ENCODE results near the gene PIBF1.

PIBF1 gene

GRCh38 chr13:73057284-73058063 is 275.5 kb downstream of the PIBF1 start:
- no peak for DNase-seq (ENCODE audit: low read depth)
- H3K4me3 ChIP-seq (replicated peaks; ENCODE audit: low read depth, low read length) = no peak overlapping the region
- TF ChIP-seq, protein P1, sequence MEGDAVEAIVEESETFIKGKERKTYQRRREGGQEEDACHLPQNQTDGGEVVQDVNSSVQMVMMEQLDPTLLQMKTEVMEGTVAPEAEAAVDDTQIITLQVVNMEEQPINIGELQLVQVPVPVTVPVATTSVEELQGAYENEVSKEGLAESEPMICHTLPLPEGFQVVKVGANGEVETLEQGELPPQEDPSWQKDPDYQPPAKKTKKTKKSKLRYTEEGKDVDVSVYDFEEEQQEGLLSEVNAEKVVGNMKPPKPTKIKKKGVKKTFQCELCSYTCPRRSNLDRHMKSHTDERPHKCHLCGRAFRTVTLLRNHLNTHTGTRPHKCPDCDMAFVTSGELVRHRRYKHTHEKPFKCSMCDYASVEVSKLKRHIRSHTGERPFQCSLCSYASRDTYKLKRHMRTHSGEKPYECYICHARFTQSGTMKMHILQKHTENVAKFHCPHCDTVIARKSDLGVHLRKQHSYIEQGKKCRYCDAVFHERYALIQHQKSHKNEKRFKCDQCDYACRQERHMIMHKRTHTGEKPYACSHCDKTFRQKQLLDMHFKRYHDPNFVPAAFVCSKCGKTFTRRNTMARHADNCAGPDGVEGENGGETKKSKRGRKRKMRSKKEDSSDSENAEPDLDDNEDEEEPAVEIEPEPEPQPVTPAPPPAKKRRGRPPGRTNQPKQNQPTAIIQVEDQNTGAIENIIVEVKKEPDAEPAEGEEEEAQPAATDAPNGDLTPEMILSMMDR (IDR thresholded peaks at IDR 0.05; ENCODE audit: low read length, missing control alignments) = no peak

GRCh38 chr13:73058064-73058313 is 276.1 kb downstream of the PIBF1 start:
- peak overlapping the region; percentile 67 for H3K4me3 ChIP-seq (replicated peaks; ENCODE audit: low read depth, low read length)
- DNase-seq (ENCODE audit: low read depth) = no peak
- TF ChIP-seq, protein P1 (IDR thresholded peaks at IDR 0.05; ENCODE audit: low read length, missing control alignments) = no peak

GRCh38 chr13:73058432-73058735 is 276.5 kb downstream of the PIBF1 start:
- no peak for DNase-seq (ENCODE audit: low read depth)
- TF ChIP-seq, protein P1 (IDR thresholded peaks at IDR 0.05; ENCODE audit: low read length, missing control alignments) = no peak
- peak overlapping the region; percentile 67 for H3K4me3 ChIP-seq (replicated peaks; ENCODE audit: low read depth, low read length)

GRCh38 chr13:73058736-73059459 is 277.0 kb downstream of the PIBF1 start, which contains the start of gene KLF5:
TSS of gene KLF5 (plus strand) at chr13:73059005. CDS start at chr13:73059328, 323 bp downstream.
- TF ChIP-seq, protein P1 (IDR thresholded peaks at IDR 0.05; ENCODE audit: low read length, missing control alignments) = no peak
- H3K4me3 ChIP-seq (replicated peaks; ENCODE audit: low read depth, low read length) = peak within 1 kb of the TSS; percentile 67
- DNase-seq (ENCODE audit: low read depth) = peak; percentile 94

DNA sequence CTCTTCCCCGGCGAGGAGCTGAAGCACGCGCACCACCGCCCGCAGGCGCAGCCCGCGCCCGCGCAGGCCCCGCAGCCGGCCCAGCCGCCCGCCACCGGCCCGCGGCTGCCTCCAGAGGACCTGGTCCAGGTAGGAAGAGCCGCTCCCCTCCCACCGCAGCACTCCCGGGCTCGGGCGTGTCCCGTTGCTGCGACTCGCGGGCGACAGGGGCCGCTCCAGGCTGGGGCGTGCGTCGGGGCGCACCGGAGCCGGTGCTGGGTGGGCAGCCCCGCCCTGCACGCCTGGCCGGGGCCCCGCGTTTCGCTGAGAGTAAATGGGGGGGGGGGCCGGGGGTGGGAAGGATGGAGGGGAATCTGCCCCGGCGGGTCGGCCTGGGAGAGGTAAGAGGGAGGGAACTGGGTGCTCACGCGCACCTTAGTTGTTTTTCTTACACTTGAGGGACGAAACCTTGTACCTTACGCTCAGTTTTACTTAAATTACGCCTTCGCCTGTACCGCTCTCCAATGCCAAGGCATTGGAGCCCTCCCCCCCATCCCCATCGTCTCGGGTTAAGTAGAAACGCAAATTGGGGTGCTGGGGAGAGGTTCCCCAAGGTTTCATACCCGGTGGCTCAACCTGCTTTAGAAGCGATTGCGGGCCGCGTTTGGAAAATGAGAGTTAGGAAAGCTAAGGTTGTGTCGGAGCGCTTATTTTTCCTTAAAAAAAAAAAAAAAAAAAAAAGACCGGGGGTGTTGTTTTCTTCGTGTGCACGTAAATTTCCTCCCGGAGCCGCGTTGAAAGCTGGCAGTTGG is 277.7 kb downstream of the PIBF1 start:
- no peak for DNase-seq (ENCODE audit: low read depth)
- TF ChIP-seq, protein P1 (IDR thresholded peaks at IDR 0.05; ENCODE audit: low read length, missing control alignments) = no peak
- peak overlapping the region; percentile 67 for H3K4me3 ChIP-seq (replicated peaks; ENCODE audit: low read depth, low read length)

DNA sequence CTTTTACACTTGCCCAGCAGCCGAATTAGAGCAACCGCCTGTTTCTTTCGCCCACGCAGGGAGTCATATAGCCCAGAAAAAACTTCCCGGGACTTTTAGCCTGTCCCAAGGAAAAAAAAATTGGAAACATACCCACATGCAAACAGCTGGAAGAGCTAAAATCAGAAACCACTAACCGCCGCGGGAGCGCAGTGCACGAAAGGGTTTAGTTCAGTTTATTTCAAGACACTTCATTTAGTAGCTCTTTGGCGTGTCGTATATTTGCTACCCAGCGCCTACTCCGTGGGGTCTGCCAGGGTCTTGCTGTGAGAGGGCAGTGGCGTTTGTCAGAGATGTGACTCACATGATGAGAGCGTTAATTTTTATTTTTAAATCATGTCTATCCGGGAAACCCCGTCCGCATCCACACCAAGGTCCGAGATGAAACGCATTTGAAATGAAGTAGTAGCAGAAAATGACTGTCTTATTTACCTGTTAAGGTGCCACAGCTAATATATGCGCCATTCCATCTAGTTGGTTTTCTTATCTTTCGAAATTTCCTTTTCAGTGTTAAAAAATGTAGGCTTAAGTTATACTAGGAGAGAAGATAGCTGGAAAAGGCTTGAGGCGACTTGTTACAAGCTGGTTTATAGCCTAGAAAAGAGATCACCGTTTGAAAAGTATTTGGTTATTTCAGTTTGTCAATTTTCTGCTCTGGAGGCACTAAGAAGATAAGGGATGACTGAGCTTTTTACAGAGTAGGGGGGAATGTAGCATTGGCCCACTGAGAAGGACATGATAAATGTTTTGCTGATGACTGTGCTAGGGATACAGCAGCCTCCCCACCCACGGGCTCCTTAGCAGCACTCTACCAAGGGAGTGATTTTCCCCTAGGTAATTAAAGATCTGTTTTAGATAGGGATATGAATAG is 278.6 kb downstream of the PIBF1 start:
- TF ChIP-seq, protein P1 (IDR thresholded peaks at IDR 0.05; ENCODE audit: low read length, missing control alignments) = no peak
- H3K4me3 ChIP-seq (replicated peaks; ENCODE audit: low read depth, low read length) = peak overlapping the region; percentile 67
- peak; percentile 69 for DNase-seq (ENCODE audit: low read depth)

Measured in fibroblast of pulmonary artery (primary cell).